Endothelial cell (in vitro differentiated cells): ENCODE results near the gene KRT6A. TPM values are rescaled to one million over a fixed set of nuclear protein-coding genes. Genes with fewer than 3 reads are reported as not detected.

ENCODE experiments used
- DNase-seq: peaks from one replicate; pipeline ENCODE4 v3.0.0; 2021; ENCODE audit warnings: low spot score
- H3K27ac Mint-ChIP-seq: one replicate; pipeline ENCODE4 v1.8.0; 2021; ENCODE audit warnings: mixed read lengths, inconsistent platforms; ENCODE audit not compliant: unreplicated experiment
- H3K27me3 Mint-ChIP-seq: one replicate; pipeline ENCODE4 v1.8.0; 2021; ENCODE audit warnings: mild to moderate bottlenecking, moderate library complexity, mixed read lengths, inconsistent platforms; ENCODE audit not compliant: unreplicated experiment
- H3K36me3 Mint-ChIP-seq: one replicate; pipeline ENCODE4 v1.8.0; 2021; ENCODE audit warnings: mild to moderate bottlenecking, low read depth, mixed read lengths, inconsistent platforms; ENCODE audit not compliant: unreplicated experiment
- H3K4me1 Mint-ChIP-seq: one replicate; pipeline ENCODE4 v1.8.0; 2021; ENCODE audit warnings: mild to moderate bottlenecking, mixed read lengths, inconsistent platforms; ENCODE audit not compliant: unreplicated experiment
- H3K4me3 Mint-ChIP-seq: one replicate; pipeline ENCODE4 v1.8.0; 2021; ENCODE audit warnings: mild to moderate bottlenecking, mixed read lengths, inconsistent platforms; ENCODE audit not compliant: unreplicated experiment
- H3K9me3 Mint-ChIP-seq: one replicate; pipeline ENCODE4 v1.8.0; 2021; ENCODE audit warnings: mixed read lengths, inconsistent platforms; ENCODE audit not compliant: unreplicated experiment
- total RNA-seq: library from RNA; stranded (reverse); fragmentation: NEBNext Ultra II Directional; extraction: Animal tissue kit (Norgen Biotek cat#: 25700); gene quantifications from one replicate; pipeline ENCODE4 v1.2.1, GENCODE V29; 2021; ENCODE audit not compliant: unreplicated experiment
- TF ChIP-seq, protein P1 (sequence below): fragments of 200-600 bp; sonication (generic); IDR thresholded peaks from one replicate; pipeline ENCODE4 v1.5.0; 2021; ENCODE audit warnings: antibody characterized with exemption; ENCODE audit not compliant: unreplicated experiment

The KRT6A gene
- total RNA-seq, 1 donor from 2014 or later: not detected

DNA sequence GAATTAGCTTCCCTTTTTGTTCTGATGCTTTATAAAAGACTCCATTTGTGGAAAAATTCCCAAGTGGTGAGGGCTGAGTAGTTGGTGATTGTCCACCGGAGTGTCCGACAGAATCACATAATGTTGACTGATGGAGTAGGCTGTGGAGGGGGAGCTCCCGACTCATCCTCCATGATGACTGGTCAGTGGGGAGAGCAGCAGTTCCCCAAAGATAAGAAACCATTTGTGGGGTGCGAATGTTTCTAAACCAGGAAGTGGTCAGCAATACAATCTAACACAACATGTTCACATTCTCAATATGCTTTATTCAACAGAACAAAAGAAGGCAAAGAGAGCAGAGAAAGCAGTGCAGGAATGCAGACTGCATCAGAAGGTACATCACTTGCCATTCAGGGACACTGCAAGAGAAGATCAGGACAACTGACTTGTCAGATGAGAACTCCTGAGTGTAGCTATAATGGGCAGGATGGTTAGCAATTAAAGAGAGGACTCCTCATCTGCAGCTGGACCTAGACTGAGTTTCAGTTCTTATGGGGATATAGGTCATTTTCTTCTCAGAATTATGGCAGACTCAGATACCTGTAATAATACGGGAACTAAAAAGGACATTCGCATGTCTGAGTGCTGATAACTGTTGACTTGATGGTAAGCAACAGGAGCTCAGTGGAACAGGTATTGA, 46.6 kb downstream of the KRT6A start:
- Mint-ChIP-seq H3K9me3 (peaks cover 4% of the 10 kb centered on the region), H3K27me3 (peaks cover 3% of the 10 kb centered on the region), H3K36me3 (no peaks in the 10 kb centered on the region), H3K4me1 (no peaks in the 10 kb centered on the region), H3K4me3 (peak overlapping the region; percentile 19), H3K27ac (no peak overlapping the region)
- TF ChIP-seq, protein P1, sequence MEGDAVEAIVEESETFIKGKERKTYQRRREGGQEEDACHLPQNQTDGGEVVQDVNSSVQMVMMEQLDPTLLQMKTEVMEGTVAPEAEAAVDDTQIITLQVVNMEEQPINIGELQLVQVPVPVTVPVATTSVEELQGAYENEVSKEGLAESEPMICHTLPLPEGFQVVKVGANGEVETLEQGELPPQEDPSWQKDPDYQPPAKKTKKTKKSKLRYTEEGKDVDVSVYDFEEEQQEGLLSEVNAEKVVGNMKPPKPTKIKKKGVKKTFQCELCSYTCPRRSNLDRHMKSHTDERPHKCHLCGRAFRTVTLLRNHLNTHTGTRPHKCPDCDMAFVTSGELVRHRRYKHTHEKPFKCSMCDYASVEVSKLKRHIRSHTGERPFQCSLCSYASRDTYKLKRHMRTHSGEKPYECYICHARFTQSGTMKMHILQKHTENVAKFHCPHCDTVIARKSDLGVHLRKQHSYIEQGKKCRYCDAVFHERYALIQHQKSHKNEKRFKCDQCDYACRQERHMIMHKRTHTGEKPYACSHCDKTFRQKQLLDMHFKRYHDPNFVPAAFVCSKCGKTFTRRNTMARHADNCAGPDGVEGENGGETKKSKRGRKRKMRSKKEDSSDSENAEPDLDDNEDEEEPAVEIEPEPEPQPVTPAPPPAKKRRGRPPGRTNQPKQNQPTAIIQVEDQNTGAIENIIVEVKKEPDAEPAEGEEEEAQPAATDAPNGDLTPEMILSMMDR: no peak
- no peak for DNase-seq

DNA sequence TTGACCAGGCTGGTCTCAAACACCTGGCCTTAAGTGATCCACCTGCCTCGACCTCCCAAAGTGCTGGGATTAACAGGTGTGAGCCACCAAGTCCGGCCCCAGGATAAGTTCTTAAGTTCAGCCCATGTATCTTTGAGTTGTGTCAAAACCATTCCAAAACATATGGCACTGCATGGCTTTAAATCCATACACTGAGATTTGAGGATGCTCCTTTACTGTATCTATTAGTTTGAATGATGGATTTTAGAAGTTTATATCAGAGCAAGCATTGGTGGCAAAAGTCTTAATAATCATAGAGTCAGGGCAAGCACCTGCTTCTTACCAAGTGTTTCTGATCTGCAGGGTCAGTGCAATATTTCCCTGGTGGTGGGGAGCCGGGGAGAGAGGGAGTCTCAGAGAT, 47.2 kb downstream of the KRT6A start:
- H3K27ac Mint-ChIP-seq: no peak overlapping the region
- peaks cover 3% of the 10 kb centered on the region for H3K27me3 Mint-ChIP-seq
- H3K36me3 Mint-ChIP-seq: no peaks in the 10 kb centered on the region

DNA sequence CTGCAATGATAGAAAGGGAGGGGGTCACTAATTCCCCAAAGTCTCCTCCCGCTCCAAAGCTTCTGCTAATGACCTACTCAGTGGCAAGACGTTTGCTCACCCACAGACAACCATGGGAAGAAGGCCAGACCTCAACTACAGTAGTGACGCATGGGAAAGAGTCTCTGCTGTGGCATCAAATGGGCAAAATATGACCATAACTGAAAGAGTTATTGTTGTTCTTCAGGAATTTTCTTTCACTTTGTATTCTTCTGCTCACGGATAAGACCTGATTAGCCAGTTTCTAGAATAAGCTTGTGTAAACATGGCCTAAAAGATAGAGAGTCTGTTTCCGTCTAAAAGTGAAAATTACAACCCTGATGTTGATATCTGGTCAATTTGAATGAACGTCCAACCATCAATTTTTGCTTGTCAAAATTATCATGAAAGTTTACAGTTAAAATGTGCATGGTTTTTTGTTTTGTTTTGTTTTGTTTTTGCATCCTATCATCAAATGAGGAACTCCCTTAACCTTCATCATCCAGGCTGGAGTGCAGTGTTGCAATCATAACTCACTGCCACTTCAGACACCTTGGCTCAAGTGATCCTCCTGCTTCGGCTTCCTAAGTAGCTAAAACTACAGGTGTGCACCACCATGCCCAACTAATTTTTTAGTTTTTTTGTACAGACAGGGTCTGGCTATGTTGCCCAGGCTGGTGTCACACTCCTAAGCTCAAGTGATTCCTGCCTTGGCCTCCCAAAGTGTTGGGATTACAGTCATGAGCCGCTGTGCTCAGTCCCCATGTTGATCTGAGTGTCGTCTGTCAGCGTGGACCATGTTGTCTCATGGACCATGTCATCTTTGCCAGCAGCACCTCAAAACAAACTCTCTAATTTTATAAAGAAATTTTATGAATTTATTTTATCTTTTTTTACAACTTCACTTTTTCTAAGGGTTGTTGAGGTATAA, 48.1 kb downstream of the KRT6A start:
- no peak for DNase-seq
- TF ChIP-seq, protein P1: no peak
- peaks cover 4% of the 10 kb centered on the region for H3K9me3 Mint-ChIP-seq
- no peak overlapping the region for H3K27ac Mint-ChIP-seq
- no peaks in the 10 kb centered on the region for H3K36me3 Mint-ChIP-seq
- peaks cover 3% of the 10 kb centered on the region for H3K27me3 Mint-ChIP-seq
- no peak overlapping the region for H3K4me3 Mint-ChIP-seq
- H3K4me1 Mint-ChIP-seq: no peaks in the 10 kb centered on the region

More for the DNA sequence above, 47.2 kb downstream of the KRT6A start:
- no peak for DNase-seq
- Mint-ChIP-seq H3K9me3 (peaks cover 4% of the 10 kb centered on the region), H3K4me1 (no peaks in the 10 kb centered on the region), H3K4me3 (no peak overlapping the region)
- TF ChIP-seq, protein P1: no peak

DNA sequence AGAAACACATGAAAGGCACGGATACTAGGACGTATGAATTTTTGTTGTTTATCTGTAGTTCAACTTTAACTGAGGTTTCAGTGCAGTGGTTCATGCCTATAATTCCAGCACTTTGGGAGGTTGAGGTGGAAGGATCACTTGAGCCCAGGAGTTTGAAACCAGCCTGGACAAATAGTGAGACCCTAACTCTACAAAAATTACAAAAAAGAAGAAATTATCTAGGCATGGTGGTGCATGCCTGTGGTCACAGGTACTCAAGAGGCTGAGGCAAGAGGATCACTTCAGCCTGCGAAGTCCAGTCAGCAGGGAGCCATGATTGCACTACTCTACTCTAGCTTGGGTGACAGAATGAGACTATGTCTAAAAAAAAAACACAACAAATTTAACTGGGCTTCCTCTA, 49.1 kb downstream of the KRT6A start:
- H3K9me3 Mint-ChIP-seq: peaks cover 4% of the 10 kb centered on the region
- H3K36me3 Mint-ChIP-seq: no peaks in the 10 kb centered on the region
- no peak for DNase-seq
- peaks cover 1% of the 10 kb centered on the region for H3K27me3 Mint-ChIP-seq
- TF ChIP-seq, protein P1: no peak
- H3K4me3 Mint-ChIP-seq: no peak overlapping the region
- no peaks in the 10 kb centered on the region for H3K4me1 Mint-ChIP-seq
- no peak overlapping the region for H3K27ac Mint-ChIP-seq
